Stimulated activated CD4-positive, alpha-beta T cell treated with anti-CD3 and anti-CD28 coated beads, Interleukin-15, amount 100 ng/mL, for 1 hour (primary cell): ENCODE data around the gene MEMO1.
"Not testable (repeated sequence)": the region's sequence is repeated elsewhere in the genome, so short reads cannot be mapped to it uniquely, and the experiment has no call there.

Experiments
- DNase-seq, 2 donors: peaks; one replicate each; pipeline ENCODE4 v3.0.0-alpha.2; 2020; ENCODE audit warnings: low read depth in 1 of 2, low spot score in 1 of 2

MEMO1 gene

GRCh38 chr2:31998731-31999383, 12.0 kb downstream of the MEMO1 start:
- no peak for DNase-seq

DNA sequence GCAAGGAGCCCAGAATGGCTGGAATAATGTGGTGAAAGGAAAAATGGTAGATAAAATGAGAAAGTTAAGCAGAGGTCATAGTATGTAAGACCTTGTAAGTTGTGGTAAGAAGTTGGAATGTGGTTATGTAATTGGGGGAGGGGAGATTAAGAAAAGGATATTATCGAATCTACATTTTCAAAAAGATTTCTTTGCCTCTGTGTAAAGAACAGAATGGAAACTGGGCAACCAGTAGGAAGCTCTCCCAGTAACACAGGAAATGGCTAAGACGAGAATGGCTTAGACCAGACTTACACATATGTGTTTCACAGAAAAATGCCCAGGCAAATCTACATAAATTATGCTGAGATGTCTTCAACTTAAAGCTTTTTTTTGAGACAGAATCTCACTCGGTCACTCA, 13.2 kb downstream of the MEMO1 start:
- no peak for DNase-seq

DNA sequence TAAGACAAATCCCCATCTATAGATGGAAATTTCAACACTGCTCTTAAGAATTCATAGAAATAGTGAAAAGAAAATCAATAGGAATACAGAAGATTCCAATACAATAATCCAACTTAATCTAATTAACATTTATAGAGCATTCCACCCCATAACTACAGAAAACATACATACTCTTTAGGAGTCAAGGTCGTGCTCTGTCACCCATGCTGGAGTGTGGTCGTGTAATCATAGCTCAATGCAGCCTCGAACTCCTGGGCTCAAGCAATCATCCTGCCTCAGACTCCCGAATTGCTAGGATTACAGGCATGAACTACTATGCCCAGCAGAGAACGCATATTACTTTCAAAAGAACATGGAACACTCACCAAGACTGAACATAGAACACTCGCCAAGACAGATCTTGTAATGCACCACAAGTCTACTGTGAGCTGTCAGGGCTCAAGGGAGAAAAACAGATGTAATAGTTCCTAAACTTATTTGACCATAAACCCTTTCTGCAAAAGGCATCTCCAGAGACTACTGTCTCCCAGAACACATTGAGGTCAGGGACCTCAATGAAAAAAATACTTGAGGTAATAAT, 14.1 kb downstream of the MEMO1 start:
- no peak for DNase-seq

- no peak for DNase-seq
Observed at GRCh38 chr2:31992934-31993333, 17.9 kb downstream of the MEMO1 start.

- DNase-seq = no peak
Observed at GRCh38 chr2:31992025-31992579, 18.7 kb downstream of the MEMO1 start.

DNA sequence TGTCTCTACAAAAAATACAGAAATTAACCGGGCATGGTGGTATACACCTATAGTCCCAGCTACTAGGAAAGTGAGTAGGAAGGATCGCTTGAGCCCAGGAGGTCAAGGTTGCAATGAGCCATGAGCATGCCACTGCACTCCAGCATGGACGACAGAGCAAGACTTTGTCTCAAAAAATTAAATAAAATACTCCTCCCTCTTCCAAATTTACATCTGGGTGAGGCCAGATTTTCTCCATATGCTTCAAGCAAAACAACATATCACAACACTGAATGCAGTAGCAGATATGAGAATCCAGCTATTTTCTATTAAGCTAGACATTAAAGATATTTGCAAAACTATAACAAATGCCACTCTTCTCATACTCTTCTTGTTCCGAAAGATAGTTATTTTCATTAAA, 20.9 kb downstream of the MEMO1 start:
- DNase-seq = no peak

- DNase-seq = no peak
Observed at GRCh38 chr2:31987454-31988220, 23.2 kb downstream of the MEMO1 start.

- DNase-seq = no peak
Observed at GRCh38 chr2:31986906-31987305, 23.9 kb downstream of the MEMO1 start.

GRCh38 chr2:31983762-31984467, 26.9 kb downstream of the MEMO1 start:
- DNase-seq = no peak

DNA sequence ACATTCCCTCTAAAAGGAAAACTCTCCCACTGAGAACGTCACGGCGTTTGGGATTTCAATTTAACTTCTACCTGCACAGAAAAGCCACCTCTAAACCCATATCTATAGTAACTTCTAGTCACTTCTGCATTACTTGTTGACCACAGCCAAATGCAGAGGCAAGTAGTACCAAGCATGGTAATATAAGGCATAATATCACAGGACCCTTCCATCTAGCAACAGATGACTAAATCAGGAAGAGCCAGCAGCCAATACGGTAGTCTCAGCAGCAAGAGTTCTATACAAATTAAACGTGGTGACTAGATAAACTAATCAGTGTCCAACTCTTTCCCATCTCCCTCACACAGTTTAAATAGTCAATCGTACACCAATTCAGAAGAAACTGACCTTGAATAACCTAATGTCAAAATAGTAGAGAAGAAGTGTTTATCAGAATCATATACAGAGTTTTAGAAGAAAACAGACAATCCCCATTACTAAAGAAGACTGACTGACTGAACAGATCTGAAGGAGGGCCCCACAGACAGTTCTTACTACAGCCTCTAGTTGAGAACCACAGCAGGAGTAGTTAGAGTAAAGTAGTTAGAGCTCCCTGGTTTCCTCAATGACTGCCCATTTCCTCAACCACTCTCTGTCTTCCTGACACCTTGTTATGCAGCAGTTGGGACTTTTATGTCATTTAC, 30.0 kb downstream of the MEMO1 start:
- no peak for DNase-seq

DNA sequence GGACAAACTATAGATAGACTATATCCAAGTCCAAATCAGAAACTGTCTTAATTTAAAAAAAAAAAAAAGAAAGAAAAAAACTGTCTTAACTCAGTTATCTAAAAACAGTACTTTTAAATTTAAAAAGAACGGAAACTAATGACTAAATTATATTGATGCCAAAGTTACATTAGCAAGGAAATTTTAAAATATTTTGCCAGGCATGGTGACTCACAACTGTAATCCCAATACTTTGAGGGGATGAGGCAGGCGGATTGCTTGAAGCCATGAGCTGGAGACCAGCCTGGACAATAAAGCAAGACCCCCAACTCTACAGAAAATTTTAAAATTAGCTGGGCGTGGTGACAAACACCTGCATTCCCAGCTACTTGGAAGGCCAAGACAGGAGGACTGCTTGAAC, 30.9 kb downstream of the MEMO1 start:
- no peak for DNase-seq

DNA sequence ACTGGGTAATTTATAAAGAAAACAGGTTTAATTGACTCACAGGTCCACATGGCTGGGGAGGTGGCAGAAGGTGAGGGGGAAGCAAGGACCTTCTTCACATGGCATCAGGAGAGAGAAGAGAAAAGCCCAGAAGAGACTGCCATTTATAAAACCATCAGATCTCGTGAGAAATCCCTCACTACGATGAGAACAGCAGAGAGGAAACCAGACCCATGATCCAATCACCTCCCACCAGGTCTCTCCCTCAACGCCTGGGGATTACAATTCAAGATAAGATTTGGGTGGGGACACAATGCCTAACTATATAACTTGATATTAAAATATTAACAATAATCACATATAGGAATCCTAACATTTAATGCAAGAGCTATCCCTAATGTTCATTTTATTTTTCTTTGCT, 31.8 kb downstream of the MEMO1 start:
- DNase-seq = no peak

DNA sequence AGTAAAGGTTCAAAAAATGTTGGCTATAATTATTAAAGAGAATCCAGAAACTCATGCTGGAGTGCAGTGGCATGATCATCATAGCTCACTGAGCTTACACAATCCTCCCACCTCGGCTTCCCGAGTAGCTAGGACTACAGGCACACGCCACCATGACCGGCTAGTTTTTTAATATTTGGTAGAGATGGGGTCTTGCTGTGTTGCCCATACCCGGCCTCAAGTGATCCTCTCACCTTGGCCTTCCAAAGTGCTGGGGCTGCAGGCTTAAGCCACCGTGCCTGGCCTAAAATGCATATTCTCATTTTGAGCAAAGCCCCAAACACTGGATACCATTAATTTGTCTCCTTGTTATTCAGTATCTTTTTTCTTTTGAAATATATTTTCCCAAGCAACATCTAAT, 32.4 kb downstream of the MEMO1 start:
- no peak for DNase-seq

GRCh38 chr2:31973665-31974064, 37.1 kb downstream of the MEMO1 start:
- no peak for DNase-seq

GRCh38 chr2:31972059-31972458, 38.7 kb downstream of the MEMO1 start:
- no peak for DNase-seq

DNA sequence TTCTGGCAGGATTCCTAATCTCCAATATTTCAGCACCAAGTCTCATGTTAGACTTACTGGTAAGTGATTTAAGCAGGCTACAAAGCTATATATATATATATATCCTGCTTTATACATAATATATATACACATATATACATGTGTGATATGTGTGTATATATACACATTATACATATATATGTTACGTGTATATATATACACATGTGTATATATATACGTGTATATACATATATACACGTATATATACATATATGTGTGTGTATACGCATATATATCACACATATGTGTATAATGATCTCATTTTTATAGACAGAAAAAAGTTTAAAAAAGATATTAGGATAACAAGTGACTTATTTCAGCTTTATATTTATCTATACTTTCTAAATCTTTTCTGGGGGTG, 41.6 kb downstream of the MEMO1 start:
- no peak for DNase-seq

- DNase-seq = no peak
Observed at GRCh38 chr2:31967790-31968189, 43.0 kb downstream of the MEMO1 start.

DNA sequence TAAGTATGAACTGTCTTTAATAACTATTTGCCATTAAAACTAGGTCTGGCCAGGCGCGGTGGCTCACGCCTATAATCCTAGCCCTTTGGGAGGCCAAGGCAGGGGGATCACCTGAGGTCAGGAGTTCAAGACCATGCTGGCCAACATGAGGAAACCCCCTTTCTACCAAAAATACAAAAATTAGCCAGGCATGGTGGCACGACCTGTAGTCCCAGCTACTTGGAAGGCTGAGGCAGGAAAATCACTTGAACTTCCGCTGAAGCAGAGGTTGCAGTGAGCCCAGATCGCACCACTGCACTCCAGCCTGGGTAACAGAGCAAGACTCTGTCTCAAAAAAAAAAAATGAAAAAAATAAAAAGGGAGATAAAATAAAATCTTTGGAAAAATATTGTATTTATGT, 44.4 kb downstream of the MEMO1 start:
- DNase-seq = not testable (repeated sequence)

DNA sequence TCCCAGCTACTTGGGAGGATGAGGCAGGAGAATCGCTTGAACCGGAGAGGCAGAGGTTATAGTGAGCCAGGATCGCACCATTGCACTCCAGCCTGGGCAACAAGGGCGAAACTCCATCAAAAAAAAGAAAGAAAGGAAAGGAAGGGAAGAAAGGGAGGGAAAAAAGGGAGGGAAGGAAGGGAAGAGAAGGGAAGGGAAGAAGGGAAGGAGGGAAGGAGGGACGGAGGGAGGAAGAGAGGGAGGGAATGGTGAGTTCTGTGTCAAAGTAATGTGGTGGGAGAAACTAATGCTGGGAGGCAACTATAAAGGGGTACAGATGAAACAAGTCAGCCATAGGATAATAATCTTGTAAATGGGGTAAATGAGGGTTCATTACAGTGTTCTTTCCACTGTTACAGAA, 45.7 kb downstream of the MEMO1 start:
- DNase-seq = no peak

DNA sequence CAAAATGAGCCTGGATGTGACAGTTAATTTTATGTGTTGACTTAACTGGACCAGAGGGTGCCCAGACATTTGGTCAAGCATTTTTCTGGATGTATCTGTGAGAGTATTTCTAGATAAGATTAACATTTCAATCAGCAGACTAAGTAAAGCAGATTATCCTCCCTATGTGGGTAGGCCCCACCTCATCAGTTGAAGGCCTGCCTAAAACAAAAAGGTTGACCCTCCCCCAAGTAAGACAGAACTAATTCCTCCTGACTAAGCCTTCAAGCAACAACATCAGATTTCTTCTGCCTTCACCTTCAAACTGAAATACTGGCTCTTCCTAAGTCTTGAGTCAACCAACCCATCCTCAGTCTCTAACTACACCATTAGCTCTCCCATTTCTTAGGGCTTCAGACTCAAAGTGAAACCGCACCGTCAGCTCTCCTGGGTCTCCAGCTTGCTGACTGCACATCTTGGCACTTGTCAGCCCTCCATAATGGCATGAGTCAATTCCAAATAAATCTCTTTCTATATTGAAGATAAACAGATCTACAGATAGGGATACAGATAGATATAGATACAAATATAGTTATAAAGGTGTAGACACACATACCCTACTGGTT, 47.9 kb downstream of the MEMO1 start:
- no peak for DNase-seq
